Renal pelvis (tissue), 12 donors: Measurements from ENCODE around the gene KRT34. TPM values are rescaled to one million over a fixed set of nuclear protein-coding genes. Genes with fewer than 3 reads are reported as not detected.
"Not testable (repeated sequence)": the region's sequence is repeated elsewhere in the genome, so short reads cannot be mapped to it uniquely, and the experiment has no call there.

Experiments
- DNase-seq: peaks from one replicate; pipeline ENCODE4 v3.0.0-alpha.2; 2013
- long read RNA-seq, 16 experiments: transcript quantifications; one replicate each; lab custom pipeline, GENCODE V29; 2026
- polyA plus RNA-seq, 3 donors: library from polyadenylated mRNA; unstranded; fragments of 120-200 nt; gene quantifications; one replicate each; pipeline ENCODE4 v1.2.1, GENCODE V29; 2013; ENCODE audit not compliant: insufficient read length in 3 of 3

Gene KRT34
- polyA plus RNA-seq = not detected
- long read RNA-seq, donor 1 = 0 reads
- long read RNA-seq, donor 2 = 0 reads
- long read RNA-seq, donor 3 = 0 reads
- long read RNA-seq, donor 4 = 0 reads
- long read RNA-seq, donor 5 = 0 reads
- long read RNA-seq, donor 6 = 0 reads
- long read RNA-seq, donor 7 = 0 reads
- long read RNA-seq, donor 8 = 0 reads
- long read RNA-seq, donor 9 = 0 reads
- long read RNA-seq, donor 10 = 0 reads
- long read RNA-seq, donor 11 = 0 reads
- long read RNA-seq, donor 12 = 0 reads
- long read RNA-seq, donor 13 = 0 reads
- long read RNA-seq, donor 14 = 0 reads
- long read RNA-seq, donor 15 = 0 reads
- long read RNA-seq, donor 16 = 0 reads

DNA sequence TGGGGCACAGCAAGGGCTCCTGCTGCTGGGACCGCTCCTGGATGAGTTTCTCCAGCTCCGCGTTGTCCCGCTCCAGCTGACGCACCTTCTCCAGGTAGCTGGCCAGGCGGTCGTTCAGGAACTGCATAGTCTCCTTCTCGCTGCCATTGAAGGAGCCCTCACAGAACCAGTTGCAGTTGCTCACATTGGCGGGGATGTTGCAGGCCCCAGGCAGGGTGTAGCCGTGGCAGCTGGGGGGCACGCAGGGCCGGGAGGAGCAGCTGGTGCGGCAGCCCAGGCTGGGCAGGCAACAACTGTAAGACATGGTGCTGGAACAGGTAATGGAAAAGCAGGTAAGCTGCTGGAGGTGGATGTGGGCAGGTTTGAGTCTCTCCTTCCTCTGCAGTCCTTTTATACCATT lies at the start of gene KRT34:
TSS of gene KRT34 (minus strand) at position 364 of the 400 bp plus-strand sequence. CDS start at position 304, 60 bp downstream.
- DNase-seq = not testable (repeated sequence)

DNA sequence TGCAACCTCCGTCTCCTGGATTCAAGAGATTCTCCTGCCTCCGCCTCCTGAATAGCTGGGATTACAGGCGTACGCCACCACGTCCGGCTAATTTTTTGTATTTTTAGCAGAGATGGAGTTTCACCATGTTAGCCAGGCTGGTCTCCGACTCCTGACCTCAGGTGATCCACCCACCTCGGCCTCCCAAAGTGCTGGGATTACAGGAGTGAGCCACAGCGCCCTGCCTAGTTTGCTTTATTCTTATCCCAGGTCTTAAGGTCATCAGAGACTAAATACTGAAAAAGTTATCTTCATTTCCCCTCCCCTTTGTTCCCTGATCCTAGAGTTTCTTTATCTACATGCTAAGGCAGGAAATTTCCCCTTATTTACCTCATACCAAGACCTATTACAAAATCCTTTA lies 48.3 kb upstream of the KRT34 start:
- DNase-seq = not testable (repeated sequence)

DNA sequence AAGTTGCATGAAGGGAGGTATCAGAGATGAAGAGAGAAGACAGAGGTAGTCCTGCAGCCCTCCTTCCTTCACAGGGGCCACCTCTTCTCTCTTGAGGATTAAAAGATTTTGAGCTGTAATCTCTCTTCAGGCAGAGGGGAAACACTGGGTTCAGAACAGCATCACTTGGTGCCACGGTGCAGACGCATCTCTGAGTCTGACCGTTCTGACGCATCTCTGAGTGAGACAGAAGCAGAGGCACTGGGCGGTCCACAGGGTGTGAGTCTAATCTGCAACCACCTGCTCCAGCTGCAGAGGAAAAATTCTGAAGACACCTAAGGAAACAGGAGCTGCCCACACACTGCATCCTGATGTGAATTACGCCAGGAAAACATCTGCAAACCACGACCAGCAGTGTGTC lies 47.6 kb upstream of the KRT34 start:
- DNase-seq = no peak

DNA sequence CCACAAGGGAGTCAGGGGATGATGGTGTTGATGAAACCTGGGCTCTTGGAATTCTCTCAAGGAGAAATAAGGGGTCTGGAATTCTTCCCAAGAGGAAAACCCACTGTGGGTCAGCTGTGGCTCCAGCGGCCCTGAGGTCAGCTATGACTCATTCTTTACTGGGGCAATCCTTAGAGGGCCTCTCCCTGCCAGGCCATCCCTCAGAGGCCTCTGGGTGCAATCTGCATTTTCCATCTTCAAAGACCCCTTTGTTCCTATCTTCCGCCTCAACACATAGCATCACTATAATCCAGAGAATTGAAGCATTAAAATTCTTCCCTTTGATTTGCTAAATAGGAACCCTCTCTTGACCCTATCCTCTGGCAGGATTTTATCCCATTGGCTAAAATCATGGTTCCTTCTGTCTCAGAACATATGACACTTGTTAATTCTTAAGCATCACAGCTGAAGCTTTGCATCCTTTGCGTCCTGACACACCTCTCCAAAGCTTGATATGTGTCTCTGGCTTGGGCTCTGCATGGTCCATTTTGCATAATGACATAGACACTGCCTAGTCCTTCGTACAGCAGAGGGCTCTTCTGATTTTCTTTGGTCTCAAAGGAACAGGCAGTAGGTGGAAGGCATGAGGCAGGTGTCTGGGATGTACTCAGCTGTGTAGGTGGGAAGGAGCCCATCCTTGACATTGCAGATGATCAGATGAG lies 46.6 kb upstream of the KRT34 start:
- no peak for DNase-seq

DNA sequence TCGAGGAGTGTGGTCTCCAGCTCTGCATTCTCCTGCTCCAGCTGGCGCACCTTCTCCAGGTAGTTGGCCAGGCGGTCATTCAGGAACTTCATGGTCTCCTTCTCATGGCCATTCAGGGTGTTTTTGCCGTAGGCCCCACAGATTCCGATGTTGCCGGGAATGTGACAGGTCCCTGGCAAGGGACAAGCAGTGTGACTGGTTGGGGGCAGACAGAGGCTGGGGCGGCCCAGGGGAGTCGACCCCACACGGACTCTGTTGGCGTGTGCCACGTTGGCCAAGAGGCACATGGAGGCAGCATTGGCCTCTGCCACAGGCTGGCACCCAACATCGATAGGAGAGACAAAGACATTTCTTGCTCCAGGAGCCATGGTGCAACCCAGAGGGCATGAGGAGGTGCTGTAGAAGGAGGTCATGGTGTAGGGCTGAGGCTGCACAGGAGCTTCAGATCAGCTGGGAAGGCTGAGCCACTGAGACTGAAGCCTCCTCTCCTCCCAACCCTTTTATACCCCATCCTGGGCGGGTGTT lies 42.1 kb upstream of the KRT34 start, which contains the start of gene KRT37:
TSS of gene KRT37 (minus strand) at position 475 of the 525 bp plus-strand sequence. CDS start at position 413, 62 bp downstream.
- DNase-seq = no peak

DNA sequence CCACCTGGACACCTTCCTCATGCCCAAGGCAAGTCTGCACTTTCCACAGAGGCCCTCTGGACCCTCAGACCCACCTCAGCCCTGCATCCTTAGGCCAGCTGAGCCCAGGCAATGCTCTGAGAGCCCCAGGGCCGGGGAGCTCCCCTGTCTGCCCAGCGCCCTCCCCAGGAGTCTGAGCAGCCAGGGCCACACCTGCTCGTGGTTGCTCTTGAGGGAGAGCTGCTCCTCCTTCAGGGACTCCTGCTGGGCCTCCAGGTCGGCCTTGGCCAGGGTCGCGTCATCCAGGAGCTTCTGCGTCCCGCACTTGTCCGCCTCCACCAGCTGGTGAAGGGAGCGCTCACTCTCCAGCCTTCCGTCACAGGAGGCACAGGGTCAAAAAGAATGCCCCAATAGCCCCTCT lies 40.5 kb upstream of the KRT34 start:
- DNase-seq = not testable (repeated sequence)

DNA sequence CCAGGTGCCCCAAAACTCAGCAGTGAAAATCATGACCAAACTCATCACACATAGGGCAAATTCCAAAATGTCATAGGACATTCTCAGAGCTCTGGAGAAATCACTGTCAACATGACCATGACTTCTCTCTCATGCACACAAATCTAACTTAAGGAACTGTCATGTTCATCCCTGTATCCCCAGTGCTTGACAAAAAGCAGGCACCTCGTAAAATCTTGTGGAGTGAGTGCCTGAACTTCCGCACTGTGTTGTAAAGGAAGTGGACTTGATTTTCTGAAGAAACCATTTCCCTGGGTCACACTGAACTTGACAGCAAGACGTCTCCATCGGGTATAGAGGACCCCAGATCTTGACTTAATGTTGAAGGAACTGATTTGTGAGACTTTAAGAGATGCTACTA lies 39.5 kb upstream of the KRT34 start:
- DNase-seq = no peak

DNA sequence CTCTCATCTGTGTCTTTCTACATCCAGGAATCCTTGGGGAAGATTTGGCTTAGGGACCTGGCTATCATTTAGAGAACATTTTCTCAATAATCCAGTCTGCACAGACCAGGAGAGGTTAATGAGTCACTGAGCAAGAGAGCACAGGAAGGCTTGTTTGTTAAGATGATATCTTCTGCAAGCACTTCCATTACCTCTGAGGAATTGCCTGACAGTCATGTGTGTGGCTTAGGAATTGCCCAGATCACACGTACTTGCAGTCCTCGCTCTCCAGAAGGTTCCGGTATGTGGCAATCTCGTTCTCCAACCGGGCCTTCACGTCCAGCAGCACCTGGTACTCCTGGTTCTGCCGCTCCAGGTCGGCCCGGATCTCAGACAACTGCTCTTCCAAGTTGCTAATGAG lies 39.0 kb upstream of the KRT34 start:
- DNase-seq = no peak

DNA sequence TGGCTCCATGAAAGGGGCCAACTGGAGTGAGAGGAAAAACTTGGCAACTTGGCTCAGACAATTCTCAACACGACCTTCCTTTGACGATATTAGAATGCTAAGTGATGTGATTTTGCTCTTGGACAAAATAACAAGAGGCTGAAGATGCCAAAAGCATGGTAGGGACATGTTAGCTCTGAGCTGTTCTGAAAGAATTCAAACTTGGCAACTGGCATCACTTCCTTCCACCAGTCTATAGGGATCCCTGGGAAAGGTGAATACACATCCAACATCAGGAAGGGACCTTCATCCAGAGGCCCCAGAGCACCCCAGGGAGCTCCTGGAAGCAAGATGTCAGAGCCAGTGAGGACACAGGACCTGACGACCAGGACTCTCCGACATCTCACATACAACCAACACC lies 38.0 kb upstream of the KRT34 start:
- no peak for DNase-seq

DNA sequence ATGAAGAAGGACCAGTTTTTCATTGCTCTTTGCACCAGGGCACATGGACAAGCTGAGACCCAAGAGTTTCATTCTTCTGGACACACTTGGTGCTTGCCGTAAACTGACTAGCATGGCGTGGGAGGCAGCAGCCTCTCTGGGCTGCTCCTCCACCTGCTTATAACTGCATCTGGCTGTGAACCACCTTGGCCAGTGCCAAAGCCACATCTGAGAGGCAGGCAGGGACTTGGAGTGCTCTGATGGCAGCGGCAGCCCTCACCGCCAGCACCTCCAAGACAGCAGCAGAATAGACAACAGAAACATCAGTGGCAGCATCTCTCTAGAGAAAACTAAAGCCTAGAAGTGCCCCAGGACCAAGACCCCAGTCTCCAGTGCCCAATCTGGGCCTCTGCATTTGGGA lies 37.6 kb upstream of the KRT34 start:
- no peak for DNase-seq

DNA sequence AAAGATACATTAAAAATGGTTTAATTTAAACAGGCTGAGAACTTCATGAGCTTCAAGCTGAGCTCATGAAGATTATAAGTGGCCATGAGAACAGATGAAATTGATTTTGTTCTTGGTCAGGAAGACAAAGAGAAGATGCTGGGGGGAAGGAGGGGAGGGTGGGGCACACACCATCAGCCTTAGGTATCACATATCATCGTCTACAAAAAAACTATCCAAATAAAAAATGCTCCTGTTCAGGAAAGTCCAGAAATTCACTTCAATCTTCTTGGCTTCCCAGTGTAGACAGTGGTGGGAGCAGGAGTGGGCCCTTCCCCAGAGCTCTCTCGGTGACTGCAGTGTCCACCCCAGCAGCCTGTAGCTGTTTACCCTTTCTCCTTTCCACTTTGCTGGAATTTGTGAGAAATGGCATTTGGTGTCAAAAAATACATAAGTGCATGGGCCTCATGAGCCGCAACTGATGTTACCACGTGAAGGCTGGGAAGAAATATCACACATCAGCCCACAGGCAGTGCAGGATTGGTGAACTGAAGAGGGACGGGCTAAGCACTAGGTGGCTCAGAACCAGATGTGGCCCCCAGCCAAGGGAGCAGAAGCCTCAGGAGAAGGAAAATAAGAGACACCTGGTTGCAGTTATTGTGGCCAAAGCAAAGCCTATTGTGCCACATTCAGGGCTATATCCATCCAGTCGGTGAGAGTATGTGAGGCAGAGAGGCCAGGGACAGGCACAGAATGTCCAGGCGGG lies 36.2 kb upstream of the KRT34 start:
- no peak for DNase-seq

DNA sequence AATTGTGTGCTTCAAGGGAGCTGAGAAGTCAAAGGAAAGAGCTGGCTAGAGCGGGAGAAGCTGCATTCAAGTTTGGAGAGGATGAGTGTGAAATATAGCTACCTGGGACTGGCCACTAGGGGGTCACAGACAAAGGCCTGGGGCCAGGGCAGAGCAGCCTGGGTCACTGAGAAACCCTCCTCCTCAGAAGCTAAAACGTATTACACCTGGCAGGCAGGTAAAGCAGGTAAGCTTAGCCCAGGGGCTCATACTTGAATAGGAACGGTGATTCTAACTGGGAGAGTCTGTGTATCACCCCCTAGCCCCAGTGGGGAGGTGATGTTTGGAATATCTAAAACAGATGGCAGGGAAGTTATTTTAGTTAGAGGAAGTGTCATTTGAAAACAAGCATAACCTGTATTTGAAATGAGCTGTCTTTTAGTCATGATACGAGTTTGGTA lies 35.5 kb upstream of the KRT34 start:
- DNase-seq = no peak

DNA sequence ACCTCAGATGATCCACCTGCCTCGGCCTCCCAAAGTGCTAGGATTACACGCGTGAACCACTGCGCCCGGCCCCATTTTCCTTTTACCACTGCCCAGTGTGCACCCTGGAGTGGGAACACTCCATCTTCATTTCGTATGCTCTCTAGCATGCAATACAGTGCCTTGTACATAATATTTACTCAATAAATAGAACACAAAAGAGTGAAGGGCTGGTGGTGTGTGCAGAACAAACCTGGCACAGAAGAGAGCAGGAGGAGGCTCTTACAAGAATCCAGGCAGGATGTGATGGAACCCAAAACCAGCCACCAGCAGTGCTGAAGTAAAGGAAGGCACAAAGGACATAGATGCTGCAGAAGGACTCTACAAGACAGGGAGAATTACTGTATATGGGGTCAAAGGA lies 35.0 kb upstream of the KRT34 start:
- no peak for DNase-seq

DNA sequence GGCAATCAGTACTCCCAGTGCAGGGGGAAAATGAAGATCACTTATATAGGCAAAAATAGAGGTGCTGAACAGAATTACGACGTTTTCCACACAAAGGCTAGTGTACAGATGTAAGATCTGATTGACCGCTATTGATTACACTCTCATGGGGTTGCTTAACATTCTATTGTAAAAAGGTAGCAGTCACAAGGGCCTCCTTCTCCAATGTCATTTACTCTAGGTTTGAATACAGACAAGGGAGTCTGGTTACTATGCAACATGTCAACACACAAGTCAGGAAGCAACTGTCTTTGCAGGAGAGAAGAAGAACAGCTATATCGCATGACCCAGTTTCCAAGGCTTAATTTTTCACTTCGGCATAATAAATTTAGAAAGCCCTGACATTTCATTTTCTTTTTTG lies 34.4 kb upstream of the KRT34 start:
- peak; percentile 28 for DNase-seq

DNA sequence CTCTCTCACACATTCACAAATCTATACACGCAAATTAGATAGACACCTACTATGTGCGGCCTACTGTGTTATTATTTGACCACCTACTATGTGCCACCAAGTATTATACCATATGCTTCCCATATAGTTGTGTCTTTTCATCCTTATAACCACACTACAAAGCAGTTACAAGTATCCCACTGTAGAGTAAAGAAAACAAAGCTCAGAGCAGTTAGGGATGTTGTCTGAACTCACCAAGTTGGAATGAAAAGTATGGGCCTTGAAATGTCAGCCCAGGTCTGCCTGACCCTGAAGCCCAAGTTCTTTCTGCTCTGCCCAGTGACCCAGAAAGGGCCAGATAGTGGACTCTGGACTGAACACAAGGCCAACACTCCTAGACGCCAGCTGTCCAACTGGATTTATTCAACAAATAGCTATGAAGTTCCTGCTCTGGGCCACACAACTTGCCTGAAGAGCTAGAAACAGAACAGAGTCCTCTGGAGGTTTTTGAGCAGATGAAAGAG lies 33.8 kb upstream of the KRT34 start:
- peak; percentile 30 for DNase-seq

DNA sequence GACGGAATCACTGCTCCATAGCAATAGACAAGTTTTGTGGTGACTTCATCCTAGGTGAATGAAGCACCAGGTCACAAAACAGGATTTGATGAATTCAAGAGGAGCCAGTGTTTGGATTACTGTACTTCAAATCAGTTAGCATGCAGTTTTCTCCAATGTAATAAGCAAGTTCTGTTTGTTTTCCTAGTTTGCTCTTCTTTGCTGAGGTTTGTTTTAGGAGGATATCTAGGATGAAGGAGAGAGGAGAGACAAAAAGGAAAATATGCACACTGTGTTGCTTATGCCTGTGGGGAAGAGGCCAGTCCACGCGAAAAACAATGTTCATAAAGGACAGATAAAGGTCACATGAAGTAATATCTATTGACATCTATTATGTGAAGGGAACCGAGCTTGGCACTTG lies 33.3 kb upstream of the KRT34 start:
- no peak for DNase-seq

DNA sequence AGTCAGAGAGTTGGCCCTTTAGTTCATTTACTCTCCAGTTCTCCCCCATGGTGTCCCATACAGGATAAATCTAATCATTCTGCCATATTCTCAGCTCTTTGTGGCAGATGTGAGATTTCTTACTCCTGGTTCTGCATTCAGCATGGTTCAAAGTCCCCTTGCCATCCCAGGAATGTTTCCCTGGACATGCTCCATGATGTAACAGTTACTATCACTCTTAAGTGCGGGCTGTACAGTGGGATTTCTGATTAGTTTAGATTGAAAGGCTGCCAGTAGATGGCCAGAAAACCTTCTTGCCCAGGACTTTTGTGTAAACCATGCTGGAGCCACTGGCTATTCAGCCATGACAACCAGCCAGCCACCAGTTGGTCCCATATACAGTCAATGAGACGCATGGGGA lies 31.9 kb upstream of the KRT34 start:
- no peak for DNase-seq

DNA sequence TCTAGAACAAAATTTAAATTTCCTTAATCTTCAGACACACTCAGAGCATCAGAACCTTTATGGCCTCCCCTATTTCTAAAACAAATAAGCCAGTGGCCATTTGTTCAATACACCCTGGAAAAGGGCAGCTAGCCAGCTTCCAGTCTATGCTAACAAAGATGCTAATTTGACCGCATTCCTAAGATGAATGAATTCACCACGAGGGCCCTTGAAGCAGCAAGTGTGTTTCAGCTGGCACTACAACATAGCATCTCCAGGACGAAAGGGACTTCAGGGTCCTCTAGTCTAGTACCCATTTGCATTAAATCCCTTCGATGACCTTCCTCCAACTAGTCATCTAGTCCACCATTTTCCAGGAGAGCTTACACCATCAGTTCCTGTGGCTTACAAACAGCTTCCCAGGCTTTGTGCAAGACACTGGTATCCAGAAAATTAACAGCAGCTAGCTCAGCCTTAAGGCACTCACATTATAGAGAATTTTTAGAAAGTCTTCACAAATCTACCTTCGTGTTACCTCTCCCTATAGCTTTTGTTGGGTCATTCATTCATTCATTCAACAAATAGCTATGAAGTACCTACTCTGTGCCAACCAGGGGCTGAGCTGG lies 31.3 kb upstream of the KRT34 start:
- no peak for DNase-seq

DNA sequence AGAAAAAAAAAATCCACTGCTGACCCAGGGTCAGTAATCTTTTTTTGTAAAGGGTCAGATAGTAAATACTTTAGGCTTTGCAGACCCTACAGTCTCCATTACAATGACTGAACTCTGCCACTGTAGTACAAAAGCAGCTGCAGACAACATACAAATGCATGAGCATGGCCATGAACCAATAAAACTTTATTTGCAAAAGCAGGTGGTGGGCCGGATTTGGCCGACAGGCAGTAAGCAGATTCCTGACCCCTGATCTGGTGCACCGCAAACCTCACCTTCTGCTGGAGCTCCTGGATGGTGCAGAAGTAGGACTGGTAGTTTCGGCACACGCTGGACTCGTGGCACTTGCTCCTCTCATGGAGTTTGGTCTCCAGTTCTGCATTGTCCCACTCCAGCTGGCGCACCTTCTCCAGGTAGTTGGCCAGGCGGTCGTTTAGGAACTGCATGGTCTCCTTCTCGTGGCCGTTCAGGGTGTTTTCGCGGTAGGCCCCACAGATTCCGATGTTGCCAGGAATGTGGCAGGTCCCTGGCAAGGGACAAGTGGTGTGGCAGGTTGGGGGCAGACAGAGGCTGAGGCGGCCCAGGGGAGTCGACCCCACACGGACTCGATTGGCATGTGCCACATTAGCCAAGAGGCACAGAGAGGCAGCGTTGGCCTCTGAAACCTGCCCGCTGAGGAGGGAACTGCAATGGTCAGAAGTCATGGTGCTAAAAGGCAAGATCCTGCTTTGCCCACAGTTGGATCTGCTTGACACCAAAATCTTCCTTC lies 29.1 kb upstream of the KRT34 start:
- DNase-seq = no peak

DNA sequence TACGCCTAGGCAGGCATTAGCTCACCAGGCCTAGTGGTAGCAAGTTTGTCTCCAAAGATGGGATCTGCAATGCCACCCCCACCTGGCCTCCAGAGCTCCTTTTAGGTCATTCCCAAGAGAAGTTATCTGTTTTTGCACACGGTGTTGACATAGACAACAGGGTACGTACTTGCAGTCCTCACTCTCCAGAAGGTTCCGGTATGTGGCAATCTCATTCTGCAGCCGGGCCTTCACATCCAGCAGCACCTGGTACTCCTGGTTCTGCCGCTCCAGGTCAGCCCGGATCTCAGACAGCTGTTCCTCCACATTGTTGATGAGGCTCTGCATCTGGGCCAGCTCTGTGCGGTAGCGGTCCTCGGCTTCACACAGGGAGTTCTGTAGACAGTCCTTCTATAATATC lies 25.1 kb upstream of the KRT34 start:
- DNase-seq = no peak

DNA sequence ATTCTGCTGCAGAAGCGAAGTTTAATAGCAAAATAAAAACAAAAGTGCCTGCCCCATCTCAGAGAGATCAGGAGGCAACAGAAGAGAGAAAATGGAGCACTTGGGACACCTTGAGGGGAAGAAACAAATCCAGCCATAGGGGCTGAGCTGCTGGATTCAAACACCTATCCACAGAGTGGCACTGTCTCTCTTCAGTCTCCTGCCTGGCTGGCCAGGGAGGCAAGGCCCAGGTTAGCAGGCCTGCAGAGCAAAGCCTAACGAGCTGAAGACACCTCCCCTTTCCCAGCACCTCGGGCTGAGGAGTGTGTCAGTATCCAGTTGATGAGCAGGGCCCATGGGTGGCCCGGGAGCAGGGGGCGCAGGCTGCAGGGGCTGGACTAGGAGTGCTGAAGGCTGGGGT lies 24.1 kb upstream of the KRT34 start:
- DNase-seq = no peak
